Measurements from ENCODE around the gene CEP97. TPM values are rescaled to one million over a fixed set of nuclear protein-coding genes. Genes with fewer than 3 reads are reported as not detected.
"Not testable (repeated sequence)": the region's sequence is repeated elsewhere in the genome, so short reads cannot be mapped to it uniquely, and the experiment has no call there.

Gene CEP97
- total RNA-seq, 1 experiment from 2014 or later, result 20.6 TPM

DNA sequence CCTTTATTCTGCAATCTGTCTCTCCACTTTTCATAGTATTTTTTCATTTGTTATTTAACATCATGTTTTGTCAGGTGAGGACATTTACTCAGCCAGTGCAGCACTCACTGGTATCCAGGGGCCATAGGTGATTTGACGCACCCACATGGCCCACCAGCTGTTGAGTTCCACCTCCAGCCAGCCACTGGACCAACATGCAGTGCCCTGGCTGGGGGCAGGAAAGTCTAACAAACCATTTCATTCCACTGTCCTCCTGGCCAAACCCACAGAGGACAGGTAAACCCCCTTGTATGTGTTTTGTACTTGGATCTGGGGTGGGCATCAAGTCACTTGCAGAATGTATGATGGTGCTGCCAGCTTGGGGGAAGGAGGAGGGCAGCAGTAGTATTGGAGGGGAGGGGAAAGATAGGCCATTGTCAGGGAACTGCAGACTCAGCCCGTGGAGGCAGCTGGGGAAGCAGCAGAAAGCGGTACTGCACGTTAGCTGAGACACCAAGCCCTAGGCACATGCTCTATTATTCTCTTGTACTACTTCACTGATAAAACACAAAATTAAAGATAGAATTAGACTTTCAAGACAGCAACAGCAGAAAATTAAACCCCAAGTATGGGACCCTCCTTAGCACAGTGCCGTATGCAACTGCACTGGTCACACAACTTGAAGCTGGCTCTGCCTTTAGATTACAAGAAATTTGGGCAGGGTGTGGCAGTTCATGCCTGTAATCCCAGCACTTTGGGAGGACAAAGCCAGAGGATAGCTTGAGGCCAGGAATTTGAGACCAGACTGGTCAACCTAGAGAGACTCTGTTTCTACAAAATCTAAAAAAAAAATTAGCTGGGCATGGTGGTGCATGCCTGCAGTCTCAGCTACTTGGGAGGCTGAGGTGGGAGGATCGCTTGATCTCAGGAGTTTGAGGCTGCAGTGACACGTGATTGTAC, 22.4 kb upstream of the CEP97 start:
- Histone ChIP-seq H3K4me1 (replicated peaks; ENCODE audit: insufficient read depth) (peaks cover 22% of the 10 kb centered on the region), H3K4me3 (no peak overlapping the region), H3K9me3 (ENCODE audit: insufficient read depth, low read depth) (no peaks in the 10 kb centered on the region), H3F3A (ENCODE audit: insufficient read depth, low read depth) (peaks cover 15% of the 10 kb centered on the region), H3K27ac (peak overlapping the region; percentile 57), H2AFZ (no peak overlapping the region), H4K20me1 (ENCODE audit: insufficient read depth) (no peaks in the 10 kb centered on the region), H3K79me2 (ENCODE audit: low read depth) (no peaks in the 10 kb centered on the region), H3K36me3 (ENCODE audit: low read depth) (no peaks in the 10 kb centered on the region), H3K4me2 (no peak overlapping the region), H3K9me2 (ENCODE audit: insufficient read depth) (no peaks in the 10 kb centered on the region), H3K27me3 (ENCODE audit: insufficient read depth, low read depth) (no peaks in the 10 kb centered on the region)
- no TSS peak for BruUV-seq (replicated peaks)
- DNase-seq, result no peak
- intact Hi-C loops (cut with micrococcal nuclease; ENCODE audit: unreplicated experiment), result loop anchor here (2.0 to 5.0 kb wide), 2 partner anchors 15 to 830 kb away; partner anchors contain the start of gene RPL24
- TF ChIP-seq, protein P1, sequence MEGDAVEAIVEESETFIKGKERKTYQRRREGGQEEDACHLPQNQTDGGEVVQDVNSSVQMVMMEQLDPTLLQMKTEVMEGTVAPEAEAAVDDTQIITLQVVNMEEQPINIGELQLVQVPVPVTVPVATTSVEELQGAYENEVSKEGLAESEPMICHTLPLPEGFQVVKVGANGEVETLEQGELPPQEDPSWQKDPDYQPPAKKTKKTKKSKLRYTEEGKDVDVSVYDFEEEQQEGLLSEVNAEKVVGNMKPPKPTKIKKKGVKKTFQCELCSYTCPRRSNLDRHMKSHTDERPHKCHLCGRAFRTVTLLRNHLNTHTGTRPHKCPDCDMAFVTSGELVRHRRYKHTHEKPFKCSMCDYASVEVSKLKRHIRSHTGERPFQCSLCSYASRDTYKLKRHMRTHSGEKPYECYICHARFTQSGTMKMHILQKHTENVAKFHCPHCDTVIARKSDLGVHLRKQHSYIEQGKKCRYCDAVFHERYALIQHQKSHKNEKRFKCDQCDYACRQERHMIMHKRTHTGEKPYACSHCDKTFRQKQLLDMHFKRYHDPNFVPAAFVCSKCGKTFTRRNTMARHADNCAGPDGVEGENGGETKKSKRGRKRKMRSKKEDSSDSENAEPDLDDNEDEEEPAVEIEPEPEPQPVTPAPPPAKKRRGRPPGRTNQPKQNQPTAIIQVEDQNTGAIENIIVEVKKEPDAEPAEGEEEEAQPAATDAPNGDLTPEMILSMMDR (conservative IDR thresholded peaks at IDR 0.05), result no peak
- CTCF ChIA-PET, result interaction anchor here (0.6 kb wide), 1 partner anchor 573 kb away, joined by 6 read pairs; no protein-coding TSS in a partner anchor
- POLR2A ChIA-PET (ENCODE audit: unreplicated experiment), result no interaction called here

GRCh38 chr3:101702726-101703125, 21.7 kb upstream of the CEP97 start:
- H3K27me3 ChIP-seq (ENCODE audit: insufficient read depth, low read depth), result no peaks in the 10 kb centered on the region
- H3F3A ChIP-seq (ENCODE audit: insufficient read depth, low read depth), result peaks cover 15% of the 10 kb centered on the region
- intact Hi-C loops (cut with micrococcal nuclease; ENCODE audit: unreplicated experiment), result loop anchor here (2.0 to 5.0 kb wide), 2 partner anchors 16 to 830 kb away; partner anchors contain the start of gene RPL24
- TF ChIP-seq EZH2 (IDR thresholded peaks at IDR 0.05; ENCODE audit: low read depth), result no peak
- TF ChIP-seq, protein P1 (conservative IDR thresholded peaks at IDR 0.05), result no peak
- no peak for DNase-seq
- H3K27ac ChIP-seq, result peak overlapping the region; percentile 57
- H3K4me1 ChIP-seq (replicated peaks; ENCODE audit: insufficient read depth), result peaks cover 22% of the 10 kb centered on the region
- ChIA-PET POLR2A (ENCODE audit: unreplicated experiment) (no interaction called here), CTCF (interaction anchor here (0.6 to 0.7 kb wide), 2 partner anchors 14 to 409 kb away, joined by 3 to 4 read pairs; no protein-coding TSS in a partner anchor)
- H3K9me2 ChIP-seq (ENCODE audit: insufficient read depth), result no peaks in the 10 kb centered on the region
- H3K9me3 ChIP-seq (ENCODE audit: insufficient read depth, low read depth), result no peaks in the 10 kb centered on the region
- no peak overlapping the region for H3K4me3 ChIP-seq
- no TSS peak for BruUV-seq (replicated peaks)
- no peaks in the 10 kb centered on the region for H3K79me2 ChIP-seq (ENCODE audit: low read depth)
- H4K20me1 ChIP-seq (ENCODE audit: insufficient read depth), result no peaks in the 10 kb centered on the region
- no peaks in the 10 kb centered on the region for H3K36me3 ChIP-seq (ENCODE audit: low read depth)
- H2AFZ ChIP-seq, result no peak overlapping the region
- H3K4me2 ChIP-seq, result no peak overlapping the region

- Histone ChIP-seq H2AFZ (no peak overlapping the region), H3K4me2 (peak overlapping the region; percentile 46)
- POLR2A ChIA-PET (ENCODE audit: unreplicated experiment), result interaction anchor here (0.5 kb wide), 1 partner anchor 19 kb away, joined by 4 read pairs; no protein-coding TSS in a partner anchor
Observed at GRCh38 chr3:101703169-101703568, 21.2 kb upstream of the CEP97 start.

GRCh38 chr3:101704639-101705038, 19.8 kb upstream of the CEP97 start:
- CTCF ChIA-PET; H3K9me3 ChIP-seq (ENCODE audit: insufficient read depth, low read depth); H3K4me3 ChIP-seq; BruUV-seq (replicated peaks); H2AFZ ChIP-seq; H4K20me1 ChIP-seq (ENCODE audit: insufficient read depth); H3K4me2 ChIP-seq; H3K79me2 ChIP-seq (ENCODE audit: low read depth); H3K9me2 ChIP-seq (ENCODE audit: insufficient read depth); H3K36me3 ChIP-seq (ENCODE audit: low read depth); H3K27me3 ChIP-seq (ENCODE audit: insufficient read depth, low read depth): not testable (repeated sequence)
- Histone ChIP-seq H3K4me1 (replicated peaks; ENCODE audit: insufficient read depth) (peaks cover 22% of the 10 kb centered on the region), H3F3A (ENCODE audit: insufficient read depth, low read depth) (peaks cover 15% of the 10 kb centered on the region), H3K27ac (peak overlapping the region; percentile 36)
- POLR2A ChIA-PET (ENCODE audit: unreplicated experiment), result interaction anchor here (0.6 to 0.7 kb wide), 2 partner anchors 12 to 73 kb away, joined by 3 to 5 read pairs; no protein-coding TSS in a partner anchor
- DNase-seq, result peak in 1 of 2 experiments; percentile 27
- intact Hi-C loops (cut with micrococcal nuclease; ENCODE audit: unreplicated experiment), result loop anchor here (5.0 kb wide), 1 partner anchor 828 kb away; no protein-coding TSS in a partner anchor

More at GRCh38 chr3:101703169-101703568, 21.2 kb upstream of the CEP97 start:
- Histone ChIP-seq H3K27me3 (ENCODE audit: insufficient read depth, low read depth) (no peaks in the 10 kb centered on the region), H3K9me2 (ENCODE audit: insufficient read depth) (no peaks in the 10 kb centered on the region), H3K4me3 (no peak overlapping the region), H4K20me1 (ENCODE audit: insufficient read depth) (no peaks in the 10 kb centered on the region), H3K36me3 (ENCODE audit: low read depth) (no peaks in the 10 kb centered on the region), H3K79me2 (ENCODE audit: low read depth) (no peaks in the 10 kb centered on the region), H3F3A (ENCODE audit: insufficient read depth, low read depth) (peaks cover 15% of the 10 kb centered on the region), H3K27ac (peak overlapping the region; percentile 57), H3K9me3 (ENCODE audit: insufficient read depth, low read depth) (no peaks in the 10 kb centered on the region), H3K4me1 (replicated peaks; ENCODE audit: insufficient read depth) (peaks cover 22% of the 10 kb centered on the region)
- BruUV-seq (replicated peaks), result no TSS peak
- no peak for TF ChIP-seq EZH2 (IDR thresholded peaks at IDR 0.05; ENCODE audit: low read depth)
- TF ChIP-seq, protein P1 (conservative IDR thresholded peaks at IDR 0.05), result no peak
- intact Hi-C loops (cut with micrococcal nuclease; ENCODE audit: unreplicated experiment), result loop anchor here (2.0 to 5.0 kb wide), 2 partner anchors 16 to 829 kb away; partner anchors contain the start of gene RPL24
- CTCF ChIA-PET, result interaction anchor here (0.6 to 0.7 kb wide), 2 partner anchors 13 to 410 kb away, joined by 3 to 4 read pairs; no protein-coding TSS in a partner anchor
- peak; percentile 67 to 86 for DNase-seq
